Measurements from ENCODE around the gene HDC. TPM values are rescaled to one million over a fixed set of nuclear protein-coding genes. Genes with fewer than 3 reads are reported as not detected.

The HDC gene
- total RNA-seq, 1 donor from 2014 or later: not detected

DNA sequence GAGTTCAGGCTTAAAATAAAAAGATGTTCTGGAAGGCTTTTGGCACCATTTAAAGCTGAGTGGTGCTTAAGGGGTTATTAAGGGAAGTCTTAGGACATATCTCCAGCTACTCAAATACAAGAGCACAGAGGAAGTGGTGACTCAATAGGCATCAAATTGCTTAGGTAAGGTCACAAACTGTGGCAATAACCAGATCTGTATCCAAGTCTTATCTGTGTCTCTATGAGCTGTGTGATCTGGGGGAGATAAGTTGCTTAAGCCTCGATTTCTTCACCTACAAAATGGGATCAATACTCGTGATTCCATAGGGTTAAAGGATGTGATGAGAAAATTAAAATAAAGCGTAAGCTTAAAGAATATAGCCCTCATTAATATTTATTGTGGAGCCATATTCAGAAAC is 7.6 kb downstream of the HDC start:
- Mint-ChIP-seq H3K27ac (ENCODE audit: unreplicated experiment) (no peak overlapping the region), H3K36me3 (ENCODE audit: unreplicated experiment) (no peaks in the 10 kb centered on the region), H3K4me3 (ENCODE audit: unreplicated experiment) (no peak overlapping the region), H3K9me3 (ENCODE audit: unreplicated experiment) (no peaks in the 10 kb centered on the region), H3K4me1 (ENCODE audit: unreplicated experiment) (no peaks in the 10 kb centered on the region), H3K27me3 (ENCODE audit: unreplicated experiment) (peaks cover 18% of the 10 kb centered on the region)
- DNase-seq (ENCODE audit: extremely low spot score, unreplicated experiment): no peak
- TF ChIP-seq, protein P1, sequence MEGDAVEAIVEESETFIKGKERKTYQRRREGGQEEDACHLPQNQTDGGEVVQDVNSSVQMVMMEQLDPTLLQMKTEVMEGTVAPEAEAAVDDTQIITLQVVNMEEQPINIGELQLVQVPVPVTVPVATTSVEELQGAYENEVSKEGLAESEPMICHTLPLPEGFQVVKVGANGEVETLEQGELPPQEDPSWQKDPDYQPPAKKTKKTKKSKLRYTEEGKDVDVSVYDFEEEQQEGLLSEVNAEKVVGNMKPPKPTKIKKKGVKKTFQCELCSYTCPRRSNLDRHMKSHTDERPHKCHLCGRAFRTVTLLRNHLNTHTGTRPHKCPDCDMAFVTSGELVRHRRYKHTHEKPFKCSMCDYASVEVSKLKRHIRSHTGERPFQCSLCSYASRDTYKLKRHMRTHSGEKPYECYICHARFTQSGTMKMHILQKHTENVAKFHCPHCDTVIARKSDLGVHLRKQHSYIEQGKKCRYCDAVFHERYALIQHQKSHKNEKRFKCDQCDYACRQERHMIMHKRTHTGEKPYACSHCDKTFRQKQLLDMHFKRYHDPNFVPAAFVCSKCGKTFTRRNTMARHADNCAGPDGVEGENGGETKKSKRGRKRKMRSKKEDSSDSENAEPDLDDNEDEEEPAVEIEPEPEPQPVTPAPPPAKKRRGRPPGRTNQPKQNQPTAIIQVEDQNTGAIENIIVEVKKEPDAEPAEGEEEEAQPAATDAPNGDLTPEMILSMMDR (IDR thresholded peaks at IDR 0.05): no peak

DNA sequence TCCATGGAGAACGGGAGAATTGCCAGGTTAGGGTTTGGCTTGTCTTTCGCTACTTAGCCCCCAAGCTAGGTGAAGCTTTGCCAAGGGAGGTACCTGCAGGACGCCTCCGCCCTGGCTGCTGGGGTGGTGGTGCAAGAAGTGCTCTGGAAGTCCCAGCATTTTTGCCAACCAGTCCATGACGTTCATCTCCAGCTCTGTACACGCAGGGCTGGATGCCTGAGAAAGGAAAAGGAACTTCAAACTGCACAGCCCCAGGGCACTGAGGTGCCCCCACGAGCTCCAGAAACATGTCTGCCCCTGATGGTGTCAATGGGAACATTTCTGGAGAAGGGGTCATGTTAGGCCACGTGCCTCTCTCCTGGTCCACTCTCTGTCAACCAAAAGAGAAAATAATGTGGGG is 8.2 kb downstream of the HDC start:
- peaks cover 12% of the 10 kb centered on the region for H3K27me3 Mint-ChIP-seq (ENCODE audit: unreplicated experiment)
- H3K27ac Mint-ChIP-seq (ENCODE audit: unreplicated experiment): no peak overlapping the region
- TF ChIP-seq, protein P1 (IDR thresholded peaks at IDR 0.05): no peak
- H3K4me1 Mint-ChIP-seq (ENCODE audit: unreplicated experiment): no peaks in the 10 kb centered on the region
- H3K9me3 Mint-ChIP-seq (ENCODE audit: unreplicated experiment): no peaks in the 10 kb centered on the region
- H3K4me3 Mint-ChIP-seq (ENCODE audit: unreplicated experiment): no peak overlapping the region
- DNase-seq (ENCODE audit: extremely low spot score, unreplicated experiment): peak; percentile 78
- H3K36me3 Mint-ChIP-seq (ENCODE audit: unreplicated experiment): no peaks in the 10 kb centered on the region

DNA sequence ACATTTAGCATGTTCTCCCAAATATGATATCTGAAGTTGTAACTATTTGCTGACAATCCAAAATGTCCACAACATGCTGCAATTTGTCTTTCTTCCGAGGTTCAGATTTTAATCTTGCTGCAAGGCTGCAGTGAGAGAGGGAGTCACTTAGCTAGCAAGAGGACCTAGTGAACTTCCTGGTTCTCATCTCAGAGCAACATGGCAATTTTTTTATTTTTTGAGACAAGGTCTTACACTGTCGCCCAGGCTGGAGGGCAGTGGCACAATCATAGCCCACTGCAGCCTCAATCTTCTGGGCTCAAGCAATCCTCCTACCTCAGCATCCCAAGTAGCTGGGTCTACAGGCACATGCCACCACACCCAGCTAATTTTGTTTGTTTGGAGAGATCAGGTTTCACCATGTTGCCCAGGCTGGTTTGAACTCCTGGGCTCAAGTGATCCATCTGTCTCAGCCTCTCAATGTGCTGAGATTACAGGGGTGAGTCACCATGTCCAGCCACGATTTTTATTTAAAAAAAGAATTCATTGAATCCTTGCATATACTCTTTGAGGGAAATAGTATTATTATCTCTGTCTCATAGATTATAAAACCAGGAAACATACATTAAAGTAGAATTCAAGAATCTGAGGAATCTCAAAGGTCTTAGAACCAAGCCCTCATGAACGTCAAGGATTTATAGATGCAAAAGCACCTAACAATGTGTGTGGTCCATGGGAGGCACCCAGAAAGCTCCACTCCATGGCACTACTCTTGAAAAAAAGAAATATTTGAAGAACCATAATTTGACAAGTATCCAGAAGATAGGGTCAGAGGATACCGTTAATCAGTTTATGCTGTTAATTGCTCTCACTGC is 9.1 kb downstream of the HDC start:
- no peak overlapping the region for H3K27ac Mint-ChIP-seq (ENCODE audit: unreplicated experiment)
- peak; percentile 30 for DNase-seq (ENCODE audit: extremely low spot score, unreplicated experiment)

DNA sequence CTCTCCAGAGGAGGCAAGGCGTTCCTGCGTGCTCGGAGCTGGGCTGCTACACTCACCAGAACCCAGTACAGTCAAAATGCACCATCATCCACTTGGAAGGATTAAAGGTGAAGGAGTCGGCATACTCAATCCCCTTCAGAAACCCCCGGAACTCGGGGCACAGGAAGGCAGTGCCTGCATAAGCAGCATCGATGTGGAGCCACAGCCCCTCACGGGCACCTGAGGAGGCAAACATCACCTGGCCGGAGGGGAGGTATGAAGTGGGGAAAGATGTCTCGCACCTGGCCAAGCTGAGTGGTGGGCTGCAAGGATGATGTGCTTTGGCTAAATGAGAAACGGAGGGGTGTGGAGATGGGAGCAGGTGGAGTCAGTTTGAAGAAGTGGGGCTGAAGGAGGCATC is 13.0 kb downstream of the HDC start:
- Mint-ChIP-seq H3K27me3 (ENCODE audit: unreplicated experiment) (peaks cover 7% of the 10 kb centered on the region), H3K9me3 (ENCODE audit: unreplicated experiment) (no peaks in the 10 kb centered on the region), H3K27ac (ENCODE audit: unreplicated experiment) (no peak overlapping the region), H3K4me1 (ENCODE audit: unreplicated experiment) (no peaks in the 10 kb centered on the region), H3K36me3 (ENCODE audit: unreplicated experiment) (no peaks in the 10 kb centered on the region), H3K4me3 (ENCODE audit: unreplicated experiment) (no peak overlapping the region)
- DNase-seq (ENCODE audit: extremely low spot score, unreplicated experiment): peak; percentile 77
- TF ChIP-seq, protein P1 (IDR thresholded peaks at IDR 0.05): no peak

More for the DNA sequence above, 9.1 kb downstream of the HDC start:
- TF ChIP-seq, protein P1 (IDR thresholded peaks at IDR 0.05): no peak
- H3K36me3 Mint-ChIP-seq (ENCODE audit: unreplicated experiment): no peaks in the 10 kb centered on the region
- no peaks in the 10 kb centered on the region for H3K9me3 Mint-ChIP-seq (ENCODE audit: unreplicated experiment)
- H3K27me3 Mint-ChIP-seq (ENCODE audit: unreplicated experiment): peaks cover 10% of the 10 kb centered on the region
- no peaks in the 10 kb centered on the region for H3K4me1 Mint-ChIP-seq (ENCODE audit: unreplicated experiment)
- no peak overlapping the region for H3K4me3 Mint-ChIP-seq (ENCODE audit: unreplicated experiment)

DNA sequence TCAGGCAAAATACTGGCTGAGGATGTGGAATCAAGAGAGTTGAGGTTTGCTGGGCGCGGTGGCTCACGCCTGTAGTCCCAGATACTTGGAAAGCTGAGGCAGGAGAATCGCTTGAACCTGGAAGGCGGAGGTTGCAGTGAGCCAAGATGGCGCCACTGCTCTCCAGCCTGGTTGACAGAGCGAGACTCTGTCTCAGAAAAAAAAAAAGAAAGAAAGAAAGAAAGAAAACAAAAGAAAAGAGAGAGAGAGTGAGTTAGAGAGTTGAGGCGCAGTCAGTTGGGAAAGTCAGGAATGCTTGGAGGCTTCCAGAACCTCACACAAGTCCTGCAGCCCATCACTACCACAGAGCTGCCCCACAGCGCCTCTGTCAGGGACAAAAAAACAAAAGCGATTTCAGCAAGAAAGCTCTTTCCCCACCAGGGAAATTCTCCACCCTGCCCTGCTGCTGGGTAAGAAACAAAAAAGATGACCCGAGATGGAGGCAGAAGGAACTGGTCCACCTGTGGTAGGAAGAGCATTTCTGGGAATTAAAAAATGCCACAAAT is 13.8 kb downstream of the HDC start:
- Mint-ChIP-seq H3K27me3 (ENCODE audit: unreplicated experiment) (peaks cover 7% of the 10 kb centered on the region), H3K4me1 (ENCODE audit: unreplicated experiment) (no peaks in the 10 kb centered on the region), H3K27ac (ENCODE audit: unreplicated experiment) (no peak overlapping the region), H3K4me3 (ENCODE audit: unreplicated experiment) (no peak overlapping the region), H3K36me3 (ENCODE audit: unreplicated experiment) (no peaks in the 10 kb centered on the region), H3K9me3 (ENCODE audit: unreplicated experiment) (no peaks in the 10 kb centered on the region)
- TF ChIP-seq, protein P1 (IDR thresholded peaks at IDR 0.05): no peak
- peak; percentile 51 for DNase-seq (ENCODE audit: extremely low spot score, unreplicated experiment)

Data from osteocyte (in vitro differentiated cells).